Measurements from ENCODE around the gene PPP2R2C. TPM values are rescaled to one million over a fixed set of nuclear protein-coding genes. Genes with fewer than 3 reads are reported as not detected.

PPP2R2C gene
- total and polyA plus RNA-seq, 2 experiments from 2014 or later: 1.3 to 9.2 TPM

DNA sequence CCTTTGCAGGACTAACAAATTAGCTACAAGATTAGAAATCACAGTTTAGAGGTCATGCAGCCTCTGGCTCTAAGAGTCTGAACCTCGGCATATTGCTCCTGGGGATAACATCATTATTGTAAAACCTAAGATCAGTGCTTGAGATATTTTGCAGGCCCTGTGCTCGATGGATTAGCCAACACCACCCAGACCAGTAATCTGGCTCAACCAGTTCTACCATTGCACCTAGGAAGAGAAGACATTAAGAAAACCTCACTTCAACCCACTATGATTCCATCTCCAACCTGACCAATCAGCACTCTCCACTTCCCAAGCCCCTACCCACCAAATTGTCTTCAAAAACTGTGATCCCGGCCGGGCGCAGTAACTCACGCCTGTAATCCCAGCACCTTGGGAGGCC lies 159.2 kb downstream of the PPP2R2C start:
- Mint-ChIP-seq H3K4me3 (no peak overlapping the region), H3K9me3 (peaks cover 5% of the 10 kb centered on the region), H3K27ac (no peak overlapping the region), H3K36me3 (ENCODE audit: low read depth) (peaks cover 5% of the 10 kb centered on the region; the same call in 2 of the 3 replicates), H3K4me1 (peaks cover 6% of the 10 kb centered on the region; the same call in 1 of the 3 replicates), H3K27me3 (ENCODE audit: insufficient read depth, low read depth, poor library complexity) (peaks cover 33% of the 10 kb centered on the region)
- no peaks in the 10 kb centered on the region for H3K9me2 ChIP-seq (ENCODE audit: insufficient read depth)
- no peak overlapping the region for H3K4me3 ChIP-seq
- no peak overlapping the region for H3K4me2 ChIP-seq
- H3F3A ChIP-seq (replicated peaks; ENCODE audit: low read depth): no peaks in the 10 kb centered on the region; the same call in 1 of the 2 replicates
- H2AFZ ChIP-seq: no peak overlapping the region
- H3K79me2 ChIP-seq (replicated peaks; ENCODE audit: insufficient read depth): no peaks in the 10 kb centered on the region
- H3K27ac ChIP-seq (ENCODE audit: low read depth): no peak overlapping the region
- peaks cover 16% of the 10 kb centered on the region for H3K27me3 ChIP-seq (ENCODE audit: insufficient read depth)
- H3K4me1 ChIP-seq (ENCODE audit: insufficient read depth): peaks cover 3% of the 10 kb centered on the region; the same call in 1 of the 2 replicates
- TF ChIP-seq, protein P1, sequence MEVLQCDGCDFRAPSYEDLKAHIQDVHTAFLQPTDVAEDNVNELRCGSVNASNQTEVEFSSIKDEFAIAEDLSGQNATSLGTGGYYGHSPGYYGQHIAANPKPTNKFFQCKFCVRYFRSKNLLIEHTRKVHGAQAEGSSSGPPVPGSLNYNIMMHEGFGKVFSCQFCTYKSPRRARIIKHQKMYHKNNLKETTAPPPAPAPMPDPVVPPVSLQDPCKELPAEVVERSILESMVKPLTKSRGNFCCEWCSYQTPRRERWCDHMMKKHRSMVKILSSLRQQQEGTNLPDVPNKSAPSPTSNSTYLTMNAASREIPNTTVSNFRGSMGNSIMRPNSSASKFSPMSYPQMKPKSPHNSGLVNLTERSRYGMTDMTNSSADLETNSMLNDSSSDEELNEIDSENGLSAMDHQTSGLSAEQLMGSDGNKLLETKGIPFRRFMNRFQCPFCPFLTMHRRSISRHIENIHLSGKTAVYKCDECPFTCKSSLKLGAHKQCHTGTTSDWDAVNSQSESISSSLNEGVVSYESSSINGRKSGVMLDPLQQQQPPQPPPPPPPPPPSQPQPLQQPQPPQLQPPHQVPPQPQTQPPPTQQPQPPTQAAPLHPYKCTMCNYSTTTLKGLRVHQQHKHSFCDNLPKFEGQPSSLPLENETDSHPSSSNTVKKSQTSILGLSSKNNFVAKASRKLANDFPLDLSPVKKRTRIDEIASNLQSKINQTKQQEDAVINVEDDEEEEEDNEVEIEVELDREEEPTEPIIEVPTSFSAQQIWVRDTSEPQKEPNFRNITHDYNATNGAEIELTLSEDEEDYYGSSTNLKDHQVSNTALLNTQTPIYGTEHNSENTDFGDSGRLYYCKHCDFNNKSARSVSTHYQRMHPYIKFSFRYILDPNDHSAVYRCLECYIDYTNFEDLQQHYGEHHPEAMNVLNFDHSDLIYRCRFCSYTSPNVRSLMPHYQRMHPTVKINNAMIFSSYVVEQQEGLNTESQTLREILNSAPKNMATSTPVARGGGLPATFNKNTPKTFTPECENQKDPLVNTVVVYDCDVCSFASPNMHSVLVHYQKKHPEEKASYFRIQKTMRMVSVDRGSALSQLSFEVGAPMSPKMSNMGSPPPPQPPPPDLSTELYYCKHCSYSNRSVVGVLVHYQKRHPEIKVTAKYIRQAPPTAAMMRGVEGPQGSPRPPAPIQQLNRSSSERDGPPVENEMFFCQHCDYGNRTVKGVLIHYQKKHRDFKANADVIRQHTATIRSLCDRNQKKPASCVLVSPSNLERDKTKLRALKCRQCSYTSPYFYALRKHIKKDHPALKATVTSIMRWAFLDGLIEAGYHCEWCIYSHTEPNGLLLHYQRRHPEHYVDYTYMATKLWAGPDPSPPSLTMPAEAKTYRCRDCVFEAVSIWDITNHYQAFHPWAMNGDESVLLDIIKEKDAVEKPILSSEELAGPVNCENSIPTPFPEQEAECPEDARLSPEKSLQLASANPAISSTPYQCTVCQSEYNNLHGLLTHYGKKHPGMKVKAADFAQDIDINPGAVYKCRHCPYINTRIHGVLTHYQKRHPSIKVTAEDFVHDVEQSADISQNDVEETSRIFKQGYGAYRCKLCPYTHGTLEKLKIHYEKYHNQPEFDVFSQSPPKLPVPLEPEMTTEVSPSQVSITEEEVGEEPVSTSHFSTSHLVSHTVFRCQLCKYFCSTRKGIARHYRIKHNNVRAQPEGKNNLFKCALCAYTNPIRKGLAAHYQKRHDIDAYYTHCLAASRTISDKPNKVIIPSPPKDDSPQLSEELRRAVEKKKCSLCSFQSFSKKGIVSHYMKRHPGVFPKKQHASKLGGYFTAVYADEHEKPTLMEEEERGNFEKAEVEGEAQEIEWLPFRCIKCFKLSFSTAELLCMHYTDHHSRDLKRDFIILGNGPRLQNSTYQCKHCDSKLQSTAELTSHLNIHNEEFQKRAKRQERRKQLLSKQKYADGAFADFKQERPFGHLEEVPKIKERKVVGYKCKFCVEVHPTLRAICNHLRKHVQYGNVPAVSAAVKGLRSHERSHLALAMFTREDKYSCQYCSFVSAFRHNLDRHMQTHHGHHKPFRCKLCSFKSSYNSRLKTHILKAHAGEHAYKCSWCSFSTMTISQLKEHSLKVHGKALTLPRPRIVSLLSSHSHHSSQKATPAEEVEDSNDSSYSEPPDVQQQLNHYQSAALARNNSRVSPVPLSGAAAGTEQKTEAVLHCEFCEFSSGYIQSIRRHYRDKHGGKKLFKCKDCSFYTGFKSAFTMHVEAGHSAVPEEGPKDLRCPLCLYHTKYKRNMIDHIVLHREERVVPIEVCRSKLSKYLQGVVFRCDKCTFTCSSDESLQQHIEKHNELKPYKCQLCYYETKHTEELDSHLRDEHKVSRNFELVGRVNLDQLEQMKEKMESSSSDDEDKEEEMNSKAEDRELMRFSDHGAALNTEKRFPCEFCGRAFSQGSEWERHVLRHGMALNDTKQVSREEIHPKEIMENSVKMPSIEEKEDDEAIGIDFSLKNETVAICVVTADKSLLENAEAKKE (CRISPR knock-in tag; IDR thresholded peaks at IDR 0.05): no peak
- TF ChIP-seq, protein P2, sequence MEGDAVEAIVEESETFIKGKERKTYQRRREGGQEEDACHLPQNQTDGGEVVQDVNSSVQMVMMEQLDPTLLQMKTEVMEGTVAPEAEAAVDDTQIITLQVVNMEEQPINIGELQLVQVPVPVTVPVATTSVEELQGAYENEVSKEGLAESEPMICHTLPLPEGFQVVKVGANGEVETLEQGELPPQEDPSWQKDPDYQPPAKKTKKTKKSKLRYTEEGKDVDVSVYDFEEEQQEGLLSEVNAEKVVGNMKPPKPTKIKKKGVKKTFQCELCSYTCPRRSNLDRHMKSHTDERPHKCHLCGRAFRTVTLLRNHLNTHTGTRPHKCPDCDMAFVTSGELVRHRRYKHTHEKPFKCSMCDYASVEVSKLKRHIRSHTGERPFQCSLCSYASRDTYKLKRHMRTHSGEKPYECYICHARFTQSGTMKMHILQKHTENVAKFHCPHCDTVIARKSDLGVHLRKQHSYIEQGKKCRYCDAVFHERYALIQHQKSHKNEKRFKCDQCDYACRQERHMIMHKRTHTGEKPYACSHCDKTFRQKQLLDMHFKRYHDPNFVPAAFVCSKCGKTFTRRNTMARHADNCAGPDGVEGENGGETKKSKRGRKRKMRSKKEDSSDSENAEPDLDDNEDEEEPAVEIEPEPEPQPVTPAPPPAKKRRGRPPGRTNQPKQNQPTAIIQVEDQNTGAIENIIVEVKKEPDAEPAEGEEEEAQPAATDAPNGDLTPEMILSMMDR (conservative IDR thresholded peaks at IDR 0.05; ENCODE audit: low read depth in 2 of 2): no peak
- no peak for ATAC-seq
- DNase-seq (ENCODE audit: low spot score): no peak
- H4K20me1 ChIP-seq (replicated peaks; ENCODE audit: insufficient read depth): no peaks in the 10 kb centered on the region
- no peaks in the 10 kb centered on the region for H3K36me3 ChIP-seq (ENCODE audit: insufficient read depth)

DNA sequence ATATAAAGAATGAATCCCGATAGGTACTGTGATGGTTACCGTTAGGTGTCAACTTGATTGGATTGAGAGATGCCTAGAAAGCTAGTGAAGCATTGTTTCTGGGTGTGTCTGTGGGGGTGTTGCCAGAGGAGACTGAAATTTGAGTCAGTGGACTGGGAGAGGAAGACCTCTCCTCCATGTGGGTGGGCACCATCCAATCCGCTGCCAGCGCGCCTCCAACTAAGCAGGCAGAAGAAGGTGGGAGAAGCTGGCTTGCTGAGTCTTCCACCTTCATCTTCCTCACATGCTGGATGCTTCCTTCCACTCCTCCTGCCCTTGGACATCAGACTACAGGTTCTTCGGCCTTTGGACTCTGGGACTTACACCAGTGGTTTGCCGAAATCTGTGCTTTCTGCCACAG lies 162.6 kb downstream of the PPP2R2C start:
- DNase-seq (ENCODE audit: low spot score) (peak; percentile 6), ATAC-seq (no peak)
- peaks cover 3% of the 10 kb centered on the region; the same call in 1 of the 2 replicates for H3K4me1 ChIP-seq (ENCODE audit: insufficient read depth)
- H4K20me1 ChIP-seq (replicated peaks; ENCODE audit: insufficient read depth): no peaks in the 10 kb centered on the region
- H3K4me3 ChIP-seq: peak overlapping the region; percentile 66
- H3K27ac ChIP-seq (ENCODE audit: low read depth): no peak overlapping the region
- H3K4me1 Mint-ChIP-seq: peaks cover 6% of the 10 kb centered on the region; the same call in 1 of the 3 replicates
- no peaks in the 10 kb centered on the region; the same call in 1 of the 2 replicates for H3F3A ChIP-seq (replicated peaks; ENCODE audit: low read depth)
- H3K36me3 ChIP-seq (ENCODE audit: insufficient read depth): no peaks in the 10 kb centered on the region
- peak overlapping the region; percentile 82 for H3K4me2 ChIP-seq
- no peak overlapping the region for H3K27ac Mint-ChIP-seq
- peaks cover 33% of the 10 kb centered on the region for H3K27me3 Mint-ChIP-seq (ENCODE audit: insufficient read depth, low read depth, poor library complexity)
- peaks cover 5% of the 10 kb centered on the region; the same call in 2 of the 3 replicates for H3K36me3 Mint-ChIP-seq (ENCODE audit: low read depth)
- peak overlapping the region; percentile 89 for H2AFZ ChIP-seq
- H3K27me3 ChIP-seq (ENCODE audit: insufficient read depth): peaks cover 16% of the 10 kb centered on the region
- H3K4me3 Mint-ChIP-seq: peak overlapping the region; percentile 72
- no peaks in the 10 kb centered on the region for H3K9me2 ChIP-seq (ENCODE audit: insufficient read depth)
- no peaks in the 10 kb centered on the region for H3K79me2 ChIP-seq (replicated peaks; ENCODE audit: insufficient read depth)
- peaks cover 9% of the 10 kb centered on the region for H3K9me3 Mint-ChIP-seq
- no peak for TF ChIP-seq ZNF114 (CRISPR knock-in tag; IDR thresholded peaks at IDR 0.05)
- TF ChIP-seq, protein P1 (CRISPR knock-in tag; IDR thresholded peaks at IDR 0.05): no peak

All from GM23338 (cell line).